Common myeloid progenitor, CD34-positive (primary cell): ENCODE measurements around the gene ZNRF3.
"Not testable (repeated sequence)": the region's sequence is repeated elsewhere in the genome, so short reads cannot be mapped to it uniquely, and the experiment has no call there.

ENCODE experiments used
- CTCF ChIA-PET: fragments of 350-600 bp; sonication (Branson Sonifier 250); formaldehyde crosslinking; loops from one replicate; lab custom pipeline; 2021; ENCODE audit warnings: antibody characterized with exemption; lab: Charles Lee
- POLR2A ChIA-PET: fragments of 350-600 bp; sonication (Branson Sonifier 250); formaldehyde crosslinking; loops from one replicate; lab custom pipeline; 2021; ENCODE audit warnings: antibody characterized with exemption; lab: Charles Lee
- DNase-seq, 3 donors: peaks; one replicate each; pipeline versions ENCODE4 v3.0.0 to v3.0.0-alpha.2; 2013
- H3K27ac ChIP-seq, 2 experiments: 1 replicate in 1 of 2; 2 replicates in 1 of 2; pipeline ENCODE4 v1.7.0; 2013; ENCODE audit warnings: inconsistent platforms in 2 of 2, low read length in 2 of 2, mild to moderate bottlenecking in 2 of 2, low read depth in 1 of 2, moderate library complexity in 1 of 2; ENCODE audit not compliant: severe bottlenecking in 2 of 2, insufficient read depth in 1 of 2, poor library complexity in 1 of 2
- H3K27me3 ChIP-seq, 5 experiments: replicated peaks in 2 of 5; 1 replicate in 3 of 5; 2 replicates in 2 of 5; pipeline versions ENCODE4 v1.6.1 to v1.7.0; 2013; ENCODE audit warnings: low read length in 4 of 5, mild to moderate bottlenecking in 2 of 5, moderate library complexity in 2 of 5, inconsistent platforms in 1 of 5; ENCODE audit not compliant: insufficient read depth in 5 of 5, control insufficient read depth in 4 of 5
- H3K36me3 ChIP-seq, 4 experiments: 1 replicate in 2 of 4; 2 replicates in 2 of 4; pipeline versions ENCODE4 v1.6.1 to v1.7.0; 2013; ENCODE audit warnings: low read length in 3 of 4, control low read depth in 1 of 4, mild to moderate bottlenecking in 1 of 4; ENCODE audit not compliant: control insufficient read depth in 4 of 4, insufficient read depth in 4 of 4
- H3K4me1 ChIP-seq, 4 experiments: 1 replicate in 3 of 4; 2 replicates in 1 of 4; pipeline versions ENCODE4 v1.6.1 to v1.7.1; 2013; ENCODE audit warnings: low read length in 3 of 4, mild to moderate bottlenecking in 3 of 4, control low read depth in 1 of 4, inconsistent platforms in 1 of 4, moderate library complexity in 1 of 4; ENCODE audit not compliant: control insufficient read depth in 4 of 4, insufficient read depth in 4 of 4; ENCODE audit errors: control extremely low read depth in 1 of 4
- H3K4me3 ChIP-seq, 7 experiments: 1 replicate in 4 of 7; 2 replicates in 3 of 7; pipeline versions ENCODE4 v1.5.1 to v1.7.0; 2013; ENCODE audit warnings: mild to moderate bottlenecking in 7 of 7, low read length in 6 of 7, moderate library complexity in 6 of 7, inconsistent platforms in 2 of 7, low read depth in 2 of 7, control low read depth in 1 of 7; ENCODE audit not compliant: insufficient read depth in 4 of 7, control insufficient read depth in 1 of 7; ENCODE audit errors: extremely low read depth in 1 of 7
- H3K9me3 ChIP-seq, 5 experiments: 1 replicate in 4 of 5; 2 replicates in 1 of 5; pipeline versions ENCODE4 v1.6.1 to v1.7.1; 2013; ENCODE audit warnings: low read length in 4 of 5, mild to moderate bottlenecking in 2 of 5, inconsistent platforms in 1 of 5, low read depth in 1 of 5, moderate library complexity in 1 of 5; ENCODE audit not compliant: control insufficient read depth in 4 of 5, insufficient read depth in 2 of 5; ENCODE audit errors: control extremely low read depth in 1 of 5
- WGBS: methylation state at CpG from one replicate; pipeline ENCODE4 v1.1.5; 2013; ENCODE audit not compliant: insufficient coverage; 5-methylcytosine and 5-hydroxymethylcytosine counted together

The ZNRF3 gene

DNA sequence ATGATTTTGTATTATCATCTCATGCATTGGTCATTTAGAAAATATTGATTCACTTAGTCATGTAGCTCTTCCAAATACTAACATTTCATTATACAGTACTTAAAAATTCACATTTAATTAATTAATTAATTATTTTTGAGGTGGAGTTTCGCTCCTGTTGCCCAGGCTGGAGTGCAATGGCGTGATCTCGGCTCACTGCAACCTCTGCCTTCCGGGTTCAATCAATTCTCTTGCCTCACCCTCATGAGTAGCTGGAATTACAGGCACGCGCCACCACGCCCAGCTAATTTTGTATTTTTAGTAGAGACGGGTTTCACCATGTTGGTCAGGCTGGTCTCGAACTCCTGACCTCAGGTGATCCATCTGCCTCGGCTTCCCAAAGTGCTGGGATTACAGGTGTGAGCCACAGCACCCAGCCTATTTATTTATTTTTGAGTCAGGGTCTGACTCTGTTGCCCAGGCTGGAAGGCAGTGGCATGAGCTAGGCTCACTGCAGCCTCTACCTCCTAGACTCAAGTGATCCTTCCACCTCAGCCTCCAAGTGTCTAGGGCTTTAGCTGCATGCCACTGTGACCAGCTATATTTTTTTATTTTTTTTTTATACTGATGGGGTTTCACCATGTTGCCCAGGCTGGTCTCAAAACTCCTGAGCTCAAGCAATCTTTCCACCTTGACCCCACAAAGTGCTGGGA lies 65.6 kb downstream of the ZNRF3 start:
- H3K36me3 ChIP-seq, H3K4me3 ChIP-seq, DNase-seq, H3K4me1 ChIP-seq, POLR2A ChIA-PET, H3K27ac ChIP-seq: not testable (repeated sequence)
- Histone ChIP-seq H3K27me3 (peaks cover 17 to 57% (median 32%) of the 10 kb centered on the region in 5 experiments), H3K9me3 (peaks cover 5 to 25% (median 15%) of the 10 kb centered on the region in 5 experiments)
- CTCF ChIA-PET, result interaction anchor here (1.1 to 1.5 kb wide), 2 partner anchors 10 to 63 kb away, joined by 4 read pairs; no protein-coding TSS in a partner anchor
- WGBS, result 99% methylated on average over 9 of the region's 10 CpGs

DNA sequence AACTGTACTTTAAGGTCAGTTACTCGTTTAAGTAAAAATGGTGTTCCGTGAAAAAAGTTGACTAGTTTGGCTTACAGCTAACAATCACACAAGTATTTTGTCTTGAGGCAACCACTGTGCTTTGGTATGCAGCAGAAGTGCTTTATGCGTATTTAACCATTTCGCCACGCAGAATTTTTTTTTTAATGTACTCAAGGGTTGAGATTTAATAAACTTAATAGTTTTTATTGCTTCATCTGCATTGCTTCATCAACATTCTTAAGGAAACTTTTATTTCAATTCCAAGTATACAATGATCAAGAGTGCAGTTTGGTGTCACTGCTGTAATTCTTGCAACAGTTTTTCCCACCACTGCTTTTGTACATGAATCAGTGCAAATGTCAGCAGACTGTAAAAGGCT lies 66.4 kb downstream of the ZNRF3 start:
- H3K4me1 ChIP-seq, result no peaks in the 10 kb centered on the region
- peaks cover 0 to 3% (median 0%) of the 10 kb centered on the region in 4 experiments for H3K36me3 ChIP-seq
- WGBS, result 100% methylated on average over 2 of the region's 5 CpGs
- peaks cover 5 to 25% (median 15%) of the 10 kb centered on the region in 5 experiments for H3K9me3 ChIP-seq
- no peak for DNase-seq
- ChIA-PET POLR2A (no interaction called here), CTCF (interaction anchor here (1.1 to 1.5 kb wide), 2 partner anchors 11 to 64 kb away, joined by 4 read pairs; no protein-coding TSS in a partner anchor)
- H3K27me3 ChIP-seq, result peaks cover 22 to 65% (median 36%) of the 10 kb centered on the region in 5 experiments
- no peak overlapping the region for H3K4me3 ChIP-seq
- H3K27ac ChIP-seq, result no peak overlapping the region

DNA sequence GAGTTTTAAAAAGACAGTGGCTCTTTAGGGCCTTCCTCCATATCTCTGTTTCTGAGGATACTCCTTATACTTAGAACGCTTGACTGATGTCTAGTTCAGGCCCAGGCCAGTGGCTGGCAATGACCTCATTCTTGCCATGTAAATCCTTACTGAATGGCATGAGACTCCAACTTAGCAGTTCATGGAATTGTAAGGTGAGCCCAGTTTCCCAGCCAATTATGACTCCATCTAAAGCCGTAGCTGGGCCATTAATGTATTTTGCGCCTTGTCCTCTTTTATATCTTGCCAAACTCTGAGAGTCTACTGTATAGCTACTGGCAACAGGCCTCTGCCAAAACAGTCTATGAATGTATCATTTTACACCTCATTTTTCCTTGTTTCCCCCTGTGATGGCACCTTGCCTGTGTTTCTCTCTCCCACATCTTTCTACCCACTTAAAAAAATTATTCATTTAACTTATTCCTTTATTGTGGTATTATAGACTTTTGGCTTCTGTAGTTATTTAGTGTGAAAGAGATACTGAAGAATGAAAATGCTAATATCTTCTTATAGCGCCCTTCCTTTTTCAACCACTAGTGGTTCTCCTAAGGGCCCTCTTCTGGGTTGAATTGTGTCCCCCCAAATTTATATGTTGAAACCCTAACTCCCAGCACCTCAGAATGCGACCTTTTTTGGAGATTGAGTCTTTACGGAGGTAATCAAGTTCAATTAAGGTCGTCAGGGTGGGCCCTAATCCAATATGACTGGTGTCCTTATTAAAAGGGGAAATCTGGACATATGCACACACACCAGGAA lies 67.4 kb downstream of the ZNRF3 start:
- DNase-seq, result no peak
- Histone ChIP-seq H3K27ac (no peak overlapping the region), H3K27me3 (peaks cover 25 to 72% (median 36%) of the 10 kb centered on the region in 5 experiments), H3K36me3 (peaks cover 0 to 3% (median 0%) of the 10 kb centered on the region in 4 experiments), H3K4me3 (no peak overlapping the region), H3K9me3 (peaks cover 5 to 23% (median 15%) of the 10 kb centered on the region in 5 experiments), H3K4me1 (peaks cover 0 to 3% (median 3%) of the 10 kb centered on the region in 4 experiments)
- POLR2A ChIA-PET, result no interaction called here
- CTCF ChIA-PET, result interaction anchor here (0.5 kb wide), 1 partner anchor 509 kb away, joined by 3 read pairs; no protein-coding TSS in a partner anchor
- WGBS, result 100% methylated on average over 6 of the region's 7 CpGs

DNA sequence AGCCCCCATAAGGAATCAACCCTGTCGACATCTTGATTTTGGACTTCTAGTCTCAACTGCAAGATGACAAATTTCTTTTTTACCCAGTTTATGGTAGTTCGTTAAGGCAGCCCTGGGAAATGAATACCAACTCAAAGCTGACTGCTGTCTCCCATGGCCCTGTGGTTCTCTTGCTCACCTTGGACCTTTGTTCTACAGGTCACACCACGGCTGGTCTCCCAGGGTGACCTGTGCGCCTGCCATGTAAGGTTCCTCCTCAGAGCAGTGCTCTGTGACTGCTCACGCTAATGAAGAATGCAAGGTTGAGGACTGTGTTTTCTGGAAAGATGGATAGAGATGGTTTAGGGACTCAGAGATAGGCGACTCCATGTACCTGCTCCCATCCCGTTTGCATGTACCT lies 68.2 kb downstream of the ZNRF3 start:
- Histone ChIP-seq H3K27ac (no peak overlapping the region), H3K4me3 (no peak overlapping the region), H3K4me1 (peaks cover 5 to 10% (median 10%) of the 10 kb centered on the region in 4 experiments), H3K9me3 (peaks cover 4 to 16% (median 14%) of the 10 kb centered on the region in 5 experiments), H3K36me3 (peaks cover 0 to under 1% (median 0%) of the 10 kb centered on the region in 4 experiments), H3K27me3 (peaks cover 27 to 74% (median 36%) of the 10 kb centered on the region in 5 experiments)
- CTCF ChIA-PET, result no interaction called here
- DNase-seq, result no peak
- POLR2A ChIA-PET, result no interaction called here
- 99% methylated on average over 4 of the region's 7 CpGs for WGBS

DNA sequence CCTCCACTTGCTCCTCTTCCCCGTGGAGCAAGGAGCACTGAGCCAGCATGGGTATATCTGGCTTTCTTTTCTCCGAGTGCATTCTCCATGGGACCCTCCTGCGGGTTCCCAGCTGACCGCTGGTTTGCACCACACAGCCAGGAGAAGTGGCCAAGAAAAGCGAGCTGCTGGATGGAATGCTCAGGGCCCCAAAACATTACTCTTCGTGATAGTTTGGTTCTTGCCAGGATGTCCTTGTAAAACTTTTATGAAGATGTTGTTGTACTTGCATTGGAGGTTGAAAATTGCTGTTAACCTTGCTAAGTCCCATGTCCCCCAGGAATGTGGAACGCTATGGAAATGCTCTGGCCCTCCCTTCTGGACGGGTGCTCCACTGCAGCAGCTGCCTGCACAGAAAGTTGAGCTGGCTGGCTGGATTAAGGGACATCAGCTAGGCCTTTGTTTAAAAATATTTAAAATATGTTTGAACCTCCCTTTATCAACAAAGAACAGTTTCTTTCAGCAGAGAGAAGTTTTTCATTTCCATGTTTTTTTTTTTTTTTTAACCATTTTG lies 68.7 kb downstream of the ZNRF3 start:
- peaks cover 5 to 14% (median 12%) of the 10 kb centered on the region in 4 experiments for H3K4me1 ChIP-seq
- POLR2A ChIA-PET, result no interaction called here

GRCh38 chr22:28952857-28953256 lies 69.5 kb downstream of the ZNRF3 start:
- CTCF ChIA-PET, result interaction anchor here (1.1 to 1.2 kb wide), 2 partner anchors 10 to 20 kb away, joined by 3 to 4 read pairs; no protein-coding TSS in a partner anchor
- POLR2A ChIA-PET, result no interaction called here
- Histone ChIP-seq H3K27ac (no peak overlapping the region), H3K27me3 (peaks cover 29 to 82% (median 37%) of the 10 kb centered on the region in 5 experiments), H3K36me3 (no peaks in the 10 kb centered on the region), H3K4me1 (peaks cover 5 to 14% (median 12%) of the 10 kb centered on the region in 4 experiments), H3K4me3 (no peak overlapping the region), H3K9me3 (peaks cover 0 to 5% (median 4%) of the 10 kb centered on the region in 5 experiments)
- DNase-seq, result no peak
- 100% methylated on average over 1 of the region's 2 CpGs for WGBS

More for the DNA sequence above, 68.7 kb downstream of the ZNRF3 start:
- H3K27me3 ChIP-seq, result peaks cover 29 to 77% (median 35%) of the 10 kb centered on the region in 5 experiments
- DNase-seq, result no peak
- H3K9me3 ChIP-seq, result peaks cover 0 to 11% (median 9%) of the 10 kb centered on the region in 5 experiments
- WGBS, result 97% methylated on average over 8 of the region's 8 CpGs
- H3K36me3 ChIP-seq, result no peaks in the 10 kb centered on the region
- H3K27ac ChIP-seq, result no peak overlapping the region
- H3K4me3 ChIP-seq, result no peak overlapping the region
- CTCF ChIA-PET, result interaction anchor here (1.1 to 1.2 kb wide), 2 partner anchors 9 to 20 kb away, joined by 3 to 4 read pairs; no protein-coding TSS in a partner anchor
